ENCODE data around the gene ITM2C. TPM values are rescaled to one million over a fixed set of nuclear protein-coding genes. Genes with fewer than 3 reads are reported as not detected.

ITM2C gene
- total RNA-seq, 2 experiments from 2014 or later: 43.2 to 43.4 TPM

- POLR2A ChIA-PET: interaction anchor here (1.4 kb wide), 1 partner anchor 14 kb away, joined by 3 read pairs; no protein-coding TSS in a partner anchor
- H3K27ac Mint-ChIP-seq: no peak overlapping the region
- H3K36me3 Mint-ChIP-seq (ENCODE audit: low read depth): no peaks in the 10 kb centered on the region
- DNase-seq: no peak
- H3K9me3 Mint-ChIP-seq: no peaks in the 10 kb centered on the region
- no peak overlapping the region for H3K4me3 Mint-ChIP-seq
- TF ChIP-seq, protein P1, sequence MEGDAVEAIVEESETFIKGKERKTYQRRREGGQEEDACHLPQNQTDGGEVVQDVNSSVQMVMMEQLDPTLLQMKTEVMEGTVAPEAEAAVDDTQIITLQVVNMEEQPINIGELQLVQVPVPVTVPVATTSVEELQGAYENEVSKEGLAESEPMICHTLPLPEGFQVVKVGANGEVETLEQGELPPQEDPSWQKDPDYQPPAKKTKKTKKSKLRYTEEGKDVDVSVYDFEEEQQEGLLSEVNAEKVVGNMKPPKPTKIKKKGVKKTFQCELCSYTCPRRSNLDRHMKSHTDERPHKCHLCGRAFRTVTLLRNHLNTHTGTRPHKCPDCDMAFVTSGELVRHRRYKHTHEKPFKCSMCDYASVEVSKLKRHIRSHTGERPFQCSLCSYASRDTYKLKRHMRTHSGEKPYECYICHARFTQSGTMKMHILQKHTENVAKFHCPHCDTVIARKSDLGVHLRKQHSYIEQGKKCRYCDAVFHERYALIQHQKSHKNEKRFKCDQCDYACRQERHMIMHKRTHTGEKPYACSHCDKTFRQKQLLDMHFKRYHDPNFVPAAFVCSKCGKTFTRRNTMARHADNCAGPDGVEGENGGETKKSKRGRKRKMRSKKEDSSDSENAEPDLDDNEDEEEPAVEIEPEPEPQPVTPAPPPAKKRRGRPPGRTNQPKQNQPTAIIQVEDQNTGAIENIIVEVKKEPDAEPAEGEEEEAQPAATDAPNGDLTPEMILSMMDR (IDR thresholded peaks at IDR 0.05): no peak
- peaks cover 10% of the 10 kb centered on the region for H3K4me1 Mint-ChIP-seq (ENCODE audit: low read depth)
- intact Hi-C loops (cut with micrococcal nuclease): loop anchor here (5.0 kb wide), 1 partner anchor 141 kb away; no protein-coding TSS in a partner anchor
- peaks cover 15% of the 10 kb centered on the region for H3K27me3 Mint-ChIP-seq
- CTCF ChIA-PET: interaction anchor here (0.6 to 5.3 kb wide), 4 partner anchors 14 to 79 kb away, joined by 3 to 49 read pairs (median 28); no protein-coding TSS in a partner anchor
- ATAC-seq: no peak
Observed at GRCh38 chr2:230846360-230846759, 18.4 kb upstream of the ITM2C start.

DNA sequence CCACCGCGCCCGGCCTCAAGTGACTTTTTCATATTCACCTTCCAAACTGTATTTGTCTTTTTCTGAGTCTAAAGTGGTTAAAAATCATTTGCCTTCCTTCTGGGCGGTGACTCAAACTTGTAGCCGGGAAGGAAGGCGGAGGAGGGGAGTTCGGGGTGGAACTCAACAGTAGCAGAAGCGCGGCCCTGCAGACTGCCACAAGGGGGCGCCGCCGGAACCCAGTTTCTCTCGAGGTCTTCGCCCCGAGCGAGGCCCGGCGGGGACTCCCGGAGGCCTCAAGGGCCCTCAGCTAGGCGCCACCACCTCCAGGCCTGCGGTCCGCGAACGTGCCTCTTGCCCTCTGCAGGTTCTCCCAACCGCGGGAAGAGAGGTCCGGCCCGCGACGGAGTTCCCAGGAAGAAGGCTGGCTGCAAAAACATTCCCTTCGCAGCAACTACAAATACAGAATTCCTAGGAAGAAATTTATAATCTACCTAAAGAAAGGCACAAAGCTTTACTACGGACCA, 16.8 kb upstream of the ITM2C start:
- ATAC-seq (peak; percentile 97), DNase-seq (peak; percentile 97)
- TF ChIP-seq, protein P1 (IDR thresholded peaks at IDR 0.05): peak; percentile 96
- Mint-ChIP-seq H3K4me3 (no peak overlapping the region), H3K9me3 (no peaks in the 10 kb centered on the region), H3K27me3 (peaks cover 21% of the 10 kb centered on the region), H3K36me3 (ENCODE audit: low read depth) (no peaks in the 10 kb centered on the region), H3K4me1 (ENCODE audit: low read depth) (peaks cover 10% of the 10 kb centered on the region), H3K27ac (no peak overlapping the region)
- CTCF ChIA-PET: interaction anchor here (0.6 to 5.3 kb wide), 44 partner anchors 8 to 222 kb away, joined by 3 to 49 read pairs (median 6); partner anchors contain the start of gene ITM2C
- POLR2A ChIA-PET: interaction anchor here (1.4 kb wide), 1 partner anchor 15 kb away, joined by 3 read pairs; no protein-coding TSS in a partner anchor
- intact Hi-C loops (cut with micrococcal nuclease): loop anchor here (5.0 kb wide), 1 partner anchor 139 kb away; no protein-coding TSS in a partner anchor

GRCh38 chr2:230849633-230850357, 14.9 kb upstream of the ITM2C start:
- POLR2A ChIA-PET: interaction anchor here (0.8 kb wide), 1 partner anchor 201 kb away, joined by 3 read pairs; no protein-coding TSS in a partner anchor

GRCh38 chr2:230850358-230850658, 14.4 kb upstream of the ITM2C start:
- Mint-ChIP-seq H3K9me3 (no peaks in the 10 kb centered on the region), H3K27ac (no peak overlapping the region), H3K27me3 (peaks cover 26% of the 10 kb centered on the region), H3K36me3 (ENCODE audit: low read depth) (no peaks in the 10 kb centered on the region), H3K4me3 (no peak overlapping the region), H3K4me1 (ENCODE audit: low read depth) (peaks cover 10% of the 10 kb centered on the region)
- ChIA-PET CTCF (interaction anchor here (0.7 to 5.3 kb wide), 14 partner anchors 9 to 136 kb away, joined by 3 to 49 read pairs (median 5); partner anchors contain the start of gene ITM2C), POLR2A (interaction anchor here (1.7 kb wide), 1 partner anchor 74 kb away, joined by 3 read pairs; no protein-coding TSS in a partner anchor)
- intact Hi-C loops (cut with micrococcal nuclease): no loop called here
- ATAC-seq (no peak), DNase-seq (no peak)
- TF ChIP-seq, protein P1 (IDR thresholded peaks at IDR 0.05): no peak

More at GRCh38 chr2:230849633-230850357, 14.9 kb upstream of the ITM2C start:
- intact Hi-C loops (cut with micrococcal nuclease): loop anchor here (5.0 kb wide), 1 partner anchor 138 kb away; no protein-coding TSS in a partner anchor
- Mint-ChIP-seq H3K27ac (no peak overlapping the region), H3K27me3 (peaks cover 26% of the 10 kb centered on the region), H3K36me3 (ENCODE audit: low read depth) (no peaks in the 10 kb centered on the region), H3K4me1 (ENCODE audit: low read depth) (peaks cover 10% of the 10 kb centered on the region), H3K9me3 (no peaks in the 10 kb centered on the region), H3K4me3 (no peak overlapping the region)
- DNase-seq (peak; percentile 87), ATAC-seq (peak; percentile 60)
- TF ChIP-seq, protein P1 (IDR thresholded peaks at IDR 0.05): peak; percentile 100
- CTCF ChIA-PET: interaction anchor here (0.6 to 5.3 kb wide), 22 partner anchors 9 to 276 kb away, joined by 3 to 49 read pairs (median 7); no protein-coding TSS in a partner anchor
